H1 (cell line): ENCODE measurements around the gene IRF9. TPM values are rescaled to one million over a fixed set of nuclear protein-coding genes. Genes with fewer than 3 reads are reported as not detected.

Source experiments
- CTCF ChIA-PET: fragments of 300-600 bp; sonication (Branson Sonifier 250); formaldehyde crosslinking; loops from one replicate; lab custom pipeline; 2021; ENCODE audit not compliant: partially characterized antibody; lab: Charles Lee
- POLR2A ChIA-PET: fragments of 300-600 bp; sonication (Branson Sonifier 250); formaldehyde crosslinking; loops from one replicate; lab custom pipeline; 2021; ENCODE audit warnings: inconsistent platforms; ENCODE audit not compliant: partially characterized antibody; lab: Charles Lee
- DNase-seq, 2 experiments: peaks; one replicate each; pipeline versions ENCODE4 v3.0.0 to v3.0.0-alpha.2; 2010 to 2022; ENCODE audit warnings: low spot score in 2 of 2, low read depth in 1 of 2, mixed read lengths in 1 of 2
- FAIRE-seq: peaks from 2 replicates; lab custom pipeline; 2011; peaks lifted over from hg19 to GRCh38; lab: Jason Lieb, UNC
- H2AFZ ChIP-seq: 2 replicates; pipeline ENCODE4 v1.8.1; 2012; ENCODE audit warnings: low read length, inconsistent platforms
- H2AK5ac ChIP-seq: 2 replicates; pipeline ENCODE4 v1.6.1; 2013; ENCODE audit warnings: low read depth, low read length
- H2BK120ac ChIP-seq: replicated peaks from 2 replicates; pipeline ENCODE3; 2013; ENCODE audit warnings: low read depth, low read length, inconsistent platforms
- H2BK12ac ChIP-seq: 2 replicates; pipeline ENCODE4 v1.6.1; 2013; ENCODE audit warnings: low read depth, low read length
- H2BK15ac ChIP-seq: 2 replicates; pipeline ENCODE4 v1.6.1; 2013; ENCODE audit warnings: low read length
- H2BK20ac ChIP-seq: 2 replicates; pipeline ENCODE4 v1.6.1; 2013; ENCODE audit warnings: low read length
- H2BK5ac ChIP-seq: 2 replicates; pipeline ENCODE4 v1.6.1; 2013; ENCODE audit warnings: low read depth, low read length
- H3K14ac ChIP-seq: 2 replicates; pipeline ENCODE4 v1.6.1; 2013; ENCODE audit warnings: inconsistent platforms; ENCODE audit not compliant: insufficient read length
- H3K18ac ChIP-seq: 2 replicates; pipeline ENCODE4 v1.6.1; 2013; ENCODE audit warnings: low read length; ENCODE audit errors: extremely low read depth
- H3K23ac ChIP-seq: 2 replicates; pipeline ENCODE4 v1.6.1; 2013; ENCODE audit warnings: inconsistent platforms; ENCODE audit not compliant: insufficient read length
- H3K23me2 ChIP-seq: 2 replicates; pipeline ENCODE4 v1.6.1; 2013; ENCODE audit warnings: low read depth, low read length
- H3K27ac ChIP-seq: 2 replicates; pipeline ENCODE4 v1.6.1; 2011; ENCODE audit warnings: low read depth, low read length, inconsistent platforms
- H3K27me3 ChIP-seq, 4 experiments: replicated peaks in 1 of 4; 1 replicate in 1 of 4; 2 replicates in 3 of 4; pipeline versions ENCODE4 v1.6.1 to v1.8.1; 2011 to 2013; ENCODE audit warnings: low read length in 3 of 4, mild to moderate bottlenecking in 3 of 4, inconsistent platforms in 2 of 4, mixed read lengths in 2 of 4, moderate library complexity in 1 of 4; ENCODE audit not compliant: control insufficient read depth in 3 of 4, insufficient read depth in 3 of 4; ENCODE audit errors: extremely low read depth in 1 of 4
- H3K36me3 ChIP-seq, 4 experiments: 2 replicates each; pipeline versions ENCODE4 v1.6.1 to v1.8.1; 2011 to 2013; ENCODE audit warnings: mild to moderate bottlenecking in 4 of 4, low read length in 3 of 4, moderate library complexity in 2 of 4, control low read depth in 1 of 4, inconsistent platforms in 1 of 4; ENCODE audit not compliant: insufficient read depth in 4 of 4, control insufficient read depth in 2 of 4
- H3K4ac ChIP-seq: replicated peaks from 2 replicates; pipeline ENCODE3; 2013; ENCODE audit warnings: low read length, low read depth, mixed read lengths, inconsistent platforms; ENCODE audit not compliant: insufficient read length
- H3K4me1 ChIP-seq, 4 experiments: replicated peaks in 1 of 4; 1 replicate in 1 of 4; 2 replicates in 3 of 4; pipeline versions ENCODE4 v1.6.1 to v1.8.1; 2011 to 2013; ENCODE audit warnings: low read length in 3 of 4, inconsistent platforms in 2 of 4, mixed read lengths in 1 of 4; ENCODE audit not compliant: insufficient read depth in 4 of 4, control insufficient read depth in 3 of 4
- H3K4me2 ChIP-seq, 2 experiments: 2 replicates each; pipeline versions ENCODE4 v1.6.1 to v1.8.1; 2011 to 2013; ENCODE audit warnings: low read depth in 2 of 2, low read length in 2 of 2, control low read depth in 1 of 2, inconsistent platforms in 1 of 2, mild to moderate bottlenecking in 1 of 2; ENCODE audit not compliant: insufficient read depth in 1 of 2
- H3K4me3 ChIP-seq, 4 experiments: fragments of 200-600, 300-600 bp in 1 of 4; sonication (generic), shearing (Covaris generic), sonication (Bioruptor Twin) in 1 of 4; 2 replicates each; pipeline versions ENCODE4 v1.5.1 to v1.8.1; 2011 to 2016; ENCODE audit warnings: low read length in 4 of 4, low read depth in 3 of 4, control low read depth in 2 of 4, inconsistent platforms in 2 of 4, mild to moderate bottlenecking in 2 of 4, mixed read lengths in 1 of 4, moderate library complexity in 1 of 4; ENCODE audit not compliant: insufficient read depth in 2 of 4; ENCODE audit errors: extremely low read depth in 1 of 4
- H3K56ac ChIP-seq: replicated peaks from 2 replicates; pipeline ENCODE3; 2013; ENCODE audit warnings: low read depth, mild to moderate bottlenecking, mixed read lengths, low read length, inconsistent platforms; ENCODE audit not compliant: insufficient read length
- H3K79me1 ChIP-seq: 2 replicates; pipeline ENCODE4 v1.6.1; 2013; ENCODE audit warnings: low read depth, low read length, control low read depth
- H3K79me2 ChIP-seq, 2 experiments: 2 replicates each; pipeline versions ENCODE4 v1.6.1 to v1.8.1; 2012 to 2013; ENCODE audit warnings: low read length in 2 of 2, mild to moderate bottlenecking in 2 of 2, inconsistent platforms in 1 of 2; ENCODE audit not compliant: insufficient read depth in 2 of 2, control insufficient read depth in 1 of 2
- H3K9ac ChIP-seq, 4 experiments: replicated peaks in 1 of 4; 1 replicate in 1 of 4; 2 replicates in 3 of 4; pipeline versions ENCODE4 v1.6.1 to v1.8.1; 2011 to 2013; ENCODE audit warnings: low read depth in 3 of 4, low read length in 3 of 4, control low read depth in 2 of 4, mild to moderate bottlenecking in 2 of 4, moderate library complexity in 2 of 4, inconsistent platforms in 1 of 4; ENCODE audit errors: extremely low read depth in 1 of 4
- H3K9me3 ChIP-seq, 2 experiments: 2 replicates each; pipeline versions ENCODE4 v1.6.1 to v1.8.1; 2012 to 2013; ENCODE audit warnings: mild to moderate bottlenecking in 2 of 2, moderate library complexity in 2 of 2, control low read depth in 1 of 2, inconsistent platforms in 1 of 2, low read depth in 1 of 2, low read length in 1 of 2, mixed read lengths in 1 of 2; ENCODE audit not compliant: insufficient read depth in 2 of 2
- H4K20me1 ChIP-seq, 2 experiments: replicated peaks in 1 of 2; 2 replicates each; pipeline versions ENCODE3 to v1.8.1; 2011 to 2013; ENCODE audit warnings: inconsistent platforms in 2 of 2, low read length in 2 of 2, mild to moderate bottlenecking in 1 of 2; ENCODE audit not compliant: insufficient read depth in 2 of 2, control insufficient read depth in 1 of 2
- H4K5ac ChIP-seq: 2 replicates; pipeline ENCODE4 v1.6.1; 2013; ENCODE audit warnings: low read length, low read depth, mixed read lengths, inconsistent platforms; ENCODE audit not compliant: insufficient read length
- H4K8ac ChIP-seq: 2 replicates; pipeline ENCODE4 v1.8.0; 2013; ENCODE audit warnings: mild to moderate bottlenecking, moderate library complexity, low read length, inconsistent platforms; ENCODE audit not compliant: insufficient read depth; ENCODE audit errors: extremely low read depth
- H4K91ac ChIP-seq: replicated peaks from 2 replicates; pipeline ENCODE3; 2013; ENCODE audit warnings: low read length, mixed read lengths, inconsistent platforms; ENCODE audit not compliant: insufficient read length
- RXRA ChIP-seq: IDR thresholded peaks from 2 replicates; pipeline ENCODE4 v1.6.1; 2011; ENCODE audit warnings: low read depth, mild to moderate bottlenecking, low read length, moderate library complexity; ENCODE audit not compliant: insufficient read depth
- TBP ChIP-seq: IDR thresholded peaks from 2 replicates; pipeline ENCODE4 v1.6.1; 2011; ENCODE audit warnings: low read depth, low read length, improper control_type of control experiment
- WGBS, 2 experiments: shearing (Covaris generic) in 1 of 2; methylation state at CpG; one replicate each; pipeline versions ENCODE4 v1.1.6 to v1.1.7; 2013 to 2015; ENCODE audit warnings: low lambda C conversion rate in 2 of 2, mixed read lengths in 2 of 2, inconsistent platforms in 1 of 2, low coverage in 1 of 2, missing lambda C conversion rate in 1 of 2; ENCODE audit not compliant: insufficient replicate concordance in 2 of 2, insufficient coverage in 1 of 2, insufficient read length in 1 of 2; ENCODE audit errors: extremely low coverage in 1 of 2, missing lambda C conversion rate in 1 of 2; 5-methylcytosine and 5-hydroxymethylcytosine counted together
- polyA plus RNA-seq, 7 experiments: library from polyadenylated mRNA; depleted of rRNA in 3 of 7; stranded (reverse) in 5 of 7; unstranded in 2 of 7; fragments of >200 nt in 5 of 7; fragments of 200-250 nt in 2 of 7; gene quantifications; 1 replicate in 5 of 7; 2 replicates in 1 of 7; 4 replicates in 1 of 7; pipeline versions ENCODE4 v1.2.1 to v1.2.3, GENCODE V29; 2011 to 2013; ENCODE audit warnings: missing spikeins in 2 of 7, mixed read lengths in 2 of 7
- total RNA-seq: library from RNA; stranded (reverse); fragmentation: NEBNext Ultra II Directional; extraction: Animal tissue kit (Norgen Biotek cat#: 25700); gene quantifications from 2 replicates; pipeline ENCODE4 v1.2.1, GENCODE V29; 2021
- TF ChIP-seq, protein P1 (sequence below), 3 experiments: IDR thresholded peaks; 1 replicate in 2 of 3; 2 replicates in 1 of 3; pipeline versions ENCODE4 v1.5.1 to v1.6.1; 2011; ENCODE audit warnings: low read length in 3 of 3, mild to moderate bottlenecking in 3 of 3, inconsistent platforms in 2 of 3, low read depth in 1 of 3, moderate library complexity in 1 of 3; ENCODE audit not compliant: insufficient read depth in 1 of 3; ENCODE audit errors: control extremely low read depth in 1 of 3

Gene IRF9
- total and polyA plus RNA-seq, 2 of the 8 experiments (the other 6 are each of a cell fraction or from before 2014, with no cell fraction given), result 11.4 to 13.2 TPM

DNA sequence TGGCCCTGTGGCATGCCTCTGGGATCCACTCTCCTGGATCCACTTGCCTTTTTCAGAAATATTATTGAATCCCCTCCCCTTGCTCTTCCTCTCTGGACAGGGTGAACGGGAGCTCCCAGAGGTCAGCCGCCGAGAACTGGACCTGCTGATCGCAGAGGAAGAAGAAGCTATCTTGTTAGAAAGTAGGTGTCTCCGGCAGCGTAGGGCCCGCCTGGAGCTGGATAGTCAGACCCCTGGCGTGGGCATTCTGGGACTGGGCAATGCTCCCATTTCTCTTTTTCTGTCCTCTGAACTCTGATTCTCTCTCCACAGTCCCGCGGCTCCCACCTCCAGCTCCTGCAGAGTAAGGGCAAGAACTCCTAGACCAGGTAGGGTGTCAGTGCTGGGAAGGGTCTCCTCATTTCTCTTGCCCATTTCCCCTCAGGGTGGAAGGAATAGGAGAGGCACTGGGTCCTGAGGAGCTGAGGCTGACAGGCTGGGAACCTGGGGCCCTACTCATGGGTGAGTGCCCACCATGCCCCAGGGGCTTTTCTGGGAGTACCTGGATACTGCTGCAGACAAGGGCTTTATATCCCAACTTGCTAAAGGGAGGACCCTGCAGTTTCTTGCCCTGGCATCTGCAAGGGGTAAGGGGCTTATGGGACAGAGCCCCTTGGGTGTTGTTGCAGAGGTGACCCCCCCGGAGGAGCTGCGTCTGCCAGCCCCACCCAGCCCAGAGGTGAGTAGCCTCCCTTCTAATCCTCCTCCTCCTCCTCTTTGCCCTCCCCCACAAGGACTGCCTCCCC, 16.2 kb downstream of the IRF9 start:
- Histone ChIP-seq H4K8ac (no peak overlapping the region), H3K14ac (no peak overlapping the region), H3K9ac (no peak overlapping the region), H3K23me2 (peaks cover 2% of the 10 kb centered on the region; the same call in 1 of the 2 replicates), H3K4me1 (peaks cover 0 to 8% (median 6%) of the 10 kb centered on the region in 4 experiments; a peak in 4 of 7 replicates), H3K9me3 (no peaks in the 10 kb centered on the region), H2BK120ac (no peak overlapping the region), H2BK20ac (no peak overlapping the region), H2BK15ac (no peak overlapping the region), H4K5ac (no peak overlapping the region), H3K4me2 (no peak overlapping the region), H3K79me2 (no peaks in the 10 kb centered on the region), H3K27ac (no peak overlapping the region), H3K23ac (no peak overlapping the region), H4K91ac (no peak overlapping the region), H3K56ac (no peak overlapping the region), H3K18ac (no peak overlapping the region), H3K79me1 (no peaks in the 10 kb centered on the region), H2AFZ (no peak overlapping the region), H2BK5ac (no peak overlapping the region), H3K4ac (no peak overlapping the region), H2AK5ac (no peak overlapping the region), H3K36me3 (peaks cover 14 to 36% (median 32%) of the 10 kb centered on the region in 4 experiments)
- ChIA-PET CTCF (interaction anchor here (0.9 to 1.1 kb wide), 4 partner anchors 16 to 125 kb away, joined by 3 to 4 read pairs (median 3); partner anchors contain the start of gene IRF9), POLR2A (interaction anchor here (0.9 to 10.7 kb wide), 13 partner anchors 8 to 574 kb away, joined by 3 to 158 read pairs (median 5); partner anchors contain the start of genes IPO4, IRF9 and PSME2)
- DNase-seq (no peak), FAIRE-seq (no peak)
- WGBS, 2 experiments, result 92% methylated on average over 10 of the region's 12 CpGs; no CpG with 5 or more reads in 1 of the 2 experiments
- TF ChIP-seq, protein P1, sequence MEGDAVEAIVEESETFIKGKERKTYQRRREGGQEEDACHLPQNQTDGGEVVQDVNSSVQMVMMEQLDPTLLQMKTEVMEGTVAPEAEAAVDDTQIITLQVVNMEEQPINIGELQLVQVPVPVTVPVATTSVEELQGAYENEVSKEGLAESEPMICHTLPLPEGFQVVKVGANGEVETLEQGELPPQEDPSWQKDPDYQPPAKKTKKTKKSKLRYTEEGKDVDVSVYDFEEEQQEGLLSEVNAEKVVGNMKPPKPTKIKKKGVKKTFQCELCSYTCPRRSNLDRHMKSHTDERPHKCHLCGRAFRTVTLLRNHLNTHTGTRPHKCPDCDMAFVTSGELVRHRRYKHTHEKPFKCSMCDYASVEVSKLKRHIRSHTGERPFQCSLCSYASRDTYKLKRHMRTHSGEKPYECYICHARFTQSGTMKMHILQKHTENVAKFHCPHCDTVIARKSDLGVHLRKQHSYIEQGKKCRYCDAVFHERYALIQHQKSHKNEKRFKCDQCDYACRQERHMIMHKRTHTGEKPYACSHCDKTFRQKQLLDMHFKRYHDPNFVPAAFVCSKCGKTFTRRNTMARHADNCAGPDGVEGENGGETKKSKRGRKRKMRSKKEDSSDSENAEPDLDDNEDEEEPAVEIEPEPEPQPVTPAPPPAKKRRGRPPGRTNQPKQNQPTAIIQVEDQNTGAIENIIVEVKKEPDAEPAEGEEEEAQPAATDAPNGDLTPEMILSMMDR (IDR thresholded peaks at IDR 0.05; ENCODE audit: control extremely low read depth in 1 of 3, insufficient read depth in 1 of 3, low read depth in 1 of 3, low read length in 3 of 3), result no peak
- TF ChIP-seq TBP, result no peak
- no peak for TF ChIP-seq RXRA
- TF ChIP-seq, all 59 proteins: peak for 0
- Histone ChIP-seq H3K27me3 (no peaks in the 10 kb centered on the region), H2BK12ac (no peak overlapping the region), H3K4me3 (no peak overlapping the region), H4K20me1 (peaks cover 2 to 15% of the 10 kb centered on the region in 2 experiments)
